ENCODE measurements around the gene RNF151. TPM values are rescaled to one million over a fixed set of nuclear protein-coding genes. Genes with fewer than 3 reads are reported as not detected.

Gene RNF151
- total RNA-seq, 1 experiment from 2014 or later, result 0.28 TPM

- Histone ChIP-seq H3K4ac (ENCODE audit: low read depth, low read length) (no peak overlapping the region), H3K27ac (ENCODE audit: insufficient read length, low read depth, low read length) (no peak overlapping the region), H3K9me3 (ENCODE audit: control insufficient read depth, low read depth, low read length) (no peaks in the 10 kb centered on the region), H3K4me2 (ENCODE audit: insufficient read depth, insufficient read length, low read length) (no peak overlapping the region), H3K79me2 (ENCODE audit: insufficient read depth, low read length) (no peaks in the 10 kb centered on the region), H2BK120ac (ENCODE audit: low read depth, low read length, poor library complexity, severe bottlenecking) (no peak overlapping the region), H3K9ac (ENCODE audit: extremely low read depth, insufficient read length, low read length) (no peak overlapping the region), H3K23me2 (ENCODE audit: insufficient read length, low read depth, low read length, poor library complexity, severe bottlenecking) (peaks cover 9% of the 10 kb centered on the region), H4K5ac (ENCODE audit: insufficient read length, low read depth, low read length) (no peak overlapping the region), H3K79me1 (ENCODE audit: insufficient read depth, low read depth, low read length, poor library complexity, severe bottlenecking) (no peaks in the 10 kb centered on the region), H2BK20ac (ENCODE audit: low read depth, low read length, poor library complexity, severe bottlenecking) (no peak overlapping the region), H3K18ac (ENCODE audit: insufficient read length, low read depth, low read length) (no peak overlapping the region), H3K4me1 (ENCODE audit: insufficient read depth, low read length) (no peaks in the 10 kb centered on the region), H2BK5ac (ENCODE audit: insufficient read length, low read length) (no peak overlapping the region), H2AFZ (ENCODE audit: low read length) (no peak overlapping the region), H2BK12ac (ENCODE audit: insufficient read length, low read depth, low read length) (no peak overlapping the region), H2BK15ac (ENCODE audit: low read depth, low read length) (no peak overlapping the region), H4K8ac (replicated peaks; ENCODE audit: insufficient read length, low read depth, low read length) (no peak overlapping the region), H3T11ph (ENCODE audit: low read length) (no peak overlapping the region), H4K20me1 (ENCODE audit: control insufficient read depth, insufficient read depth, insufficient read length) (no peaks in the 10 kb centered on the region), H3K23ac (ENCODE audit: insufficient read length, low read depth, low read length) (no peak overlapping the region), H4K91ac (ENCODE audit: insufficient read length, low read depth, low read length) (no peak overlapping the region), H3K14ac (ENCODE audit: insufficient read depth, low read length) (no peak overlapping the region), H3K27me3 (ENCODE audit: insufficient read depth, low read length) (peaks cover 12% of the 10 kb centered on the region; the same call in 1 of the 2 replicates), H3K56ac (ENCODE audit: insufficient read length, low read depth, low read length) (no peak overlapping the region), H2AK5ac (ENCODE audit: insufficient read length, low read length) (no peak overlapping the region)
- Mint-ChIP-seq H3K9me3 (no peaks in the 10 kb centered on the region), H3K27ac (no peak overlapping the region), H3K27me3 (ENCODE audit: low read depth) (peaks cover 46% of the 10 kb centered on the region), H3K4me3 (no peak overlapping the region), H3K36me3 (ENCODE audit: insufficient read depth in 1 of 3, low read depth in 3 of 3) (peaks cover 0 to 2% (median 0%) of the 10 kb centered on the region in 3 experiments; a peak in 1 of 7 replicates), H3K4me1 (peaks cover 2% of the 10 kb centered on the region in 2 experiments; a peak in 1 of 4 replicates)
- WGBS (ENCODE audit: extremely low coverage, insufficient read length, low lambda C conversion rate), result no CpG with 5 or more reads among the region's 7 CpGs
- DNase-seq, result no peak
- TF ChIP-seq CTCF (conservative IDR thresholded peaks at IDR 0.05), result no peak
Measured at GRCh38 chr16:2015947-2016208, 49.2 kb downstream of the RNF151 start.

Measured in H9 (cell line).